GM12874 (cell line): Measurements from ENCODE around the gene SERPINB13.

Experiments used
- TF ChIP-seq, protein P1 (sequence below): IDR thresholded peaks from 2 replicates; pipeline ENCODE4 v1.5.1; 2011; ENCODE audit warnings: low read depth, mild to moderate bottlenecking, control low read depth, low read length, moderate library complexity; ENCODE audit not compliant: insufficient read depth

Gene SERPINB13

GRCh38 chr18:63603772-63604171 lies 16.6 kb downstream of the SERPINB13 start:
- TF ChIP-seq, protein P1, sequence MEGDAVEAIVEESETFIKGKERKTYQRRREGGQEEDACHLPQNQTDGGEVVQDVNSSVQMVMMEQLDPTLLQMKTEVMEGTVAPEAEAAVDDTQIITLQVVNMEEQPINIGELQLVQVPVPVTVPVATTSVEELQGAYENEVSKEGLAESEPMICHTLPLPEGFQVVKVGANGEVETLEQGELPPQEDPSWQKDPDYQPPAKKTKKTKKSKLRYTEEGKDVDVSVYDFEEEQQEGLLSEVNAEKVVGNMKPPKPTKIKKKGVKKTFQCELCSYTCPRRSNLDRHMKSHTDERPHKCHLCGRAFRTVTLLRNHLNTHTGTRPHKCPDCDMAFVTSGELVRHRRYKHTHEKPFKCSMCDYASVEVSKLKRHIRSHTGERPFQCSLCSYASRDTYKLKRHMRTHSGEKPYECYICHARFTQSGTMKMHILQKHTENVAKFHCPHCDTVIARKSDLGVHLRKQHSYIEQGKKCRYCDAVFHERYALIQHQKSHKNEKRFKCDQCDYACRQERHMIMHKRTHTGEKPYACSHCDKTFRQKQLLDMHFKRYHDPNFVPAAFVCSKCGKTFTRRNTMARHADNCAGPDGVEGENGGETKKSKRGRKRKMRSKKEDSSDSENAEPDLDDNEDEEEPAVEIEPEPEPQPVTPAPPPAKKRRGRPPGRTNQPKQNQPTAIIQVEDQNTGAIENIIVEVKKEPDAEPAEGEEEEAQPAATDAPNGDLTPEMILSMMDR, result no peak

DNA sequence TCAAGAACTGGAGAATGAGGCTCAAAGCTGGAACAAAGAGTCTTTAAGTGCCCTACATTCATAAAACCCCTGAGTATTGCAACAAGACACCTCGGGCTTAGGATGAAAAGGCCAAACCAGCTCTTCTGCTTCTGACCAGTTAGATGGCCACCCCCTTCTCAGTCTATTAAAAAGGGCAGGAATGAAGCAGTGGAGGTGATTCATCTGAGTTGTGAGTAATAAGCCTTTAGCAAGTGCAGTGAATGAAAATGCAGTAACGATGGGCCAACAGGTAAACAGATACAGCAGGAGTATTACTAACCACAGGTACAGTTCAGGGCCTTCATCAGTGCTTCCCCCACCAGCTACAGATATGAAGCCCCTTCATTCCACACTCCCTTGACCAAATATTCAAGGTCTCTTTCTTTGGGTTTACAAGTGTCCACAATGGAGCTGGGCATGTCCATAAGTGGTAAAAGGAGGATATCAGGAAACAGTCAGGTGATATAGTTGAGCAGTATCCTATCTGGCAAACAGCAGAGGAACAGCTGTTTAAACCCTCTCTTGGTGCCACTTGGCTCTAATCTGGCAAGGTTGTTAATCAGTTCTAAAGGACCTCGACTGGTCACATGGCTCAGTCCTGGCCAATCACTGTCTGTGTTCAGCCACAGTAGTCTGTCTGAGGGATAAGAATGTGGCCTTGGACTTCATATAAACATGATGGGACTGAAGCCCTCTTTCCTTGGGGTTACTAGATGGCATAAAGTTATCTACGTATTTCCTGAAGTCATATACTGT lies 17.8 kb downstream of the SERPINB13 start:
- TF ChIP-seq, protein P1, result no peak

DNA sequence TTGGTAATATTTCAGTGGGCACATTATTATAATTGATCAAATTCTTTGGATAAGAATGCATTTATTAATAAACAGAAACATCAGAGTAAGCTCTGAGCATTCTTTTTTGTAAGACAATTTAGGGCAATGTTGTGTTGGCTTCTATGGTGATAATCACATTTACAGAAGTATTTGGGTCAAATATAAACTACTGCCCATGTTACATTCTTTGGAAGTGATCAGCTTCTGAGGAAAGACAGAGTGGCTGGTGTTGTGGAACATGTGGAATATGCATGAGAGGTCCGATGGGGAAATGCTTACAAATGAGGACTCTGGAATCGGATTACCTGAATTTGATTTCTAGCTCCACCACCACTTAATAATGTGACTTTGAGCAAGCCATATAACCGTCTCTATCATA lies 19.4 kb downstream of the SERPINB13 start:
- TF ChIP-seq, protein P1, result no peak

DNA sequence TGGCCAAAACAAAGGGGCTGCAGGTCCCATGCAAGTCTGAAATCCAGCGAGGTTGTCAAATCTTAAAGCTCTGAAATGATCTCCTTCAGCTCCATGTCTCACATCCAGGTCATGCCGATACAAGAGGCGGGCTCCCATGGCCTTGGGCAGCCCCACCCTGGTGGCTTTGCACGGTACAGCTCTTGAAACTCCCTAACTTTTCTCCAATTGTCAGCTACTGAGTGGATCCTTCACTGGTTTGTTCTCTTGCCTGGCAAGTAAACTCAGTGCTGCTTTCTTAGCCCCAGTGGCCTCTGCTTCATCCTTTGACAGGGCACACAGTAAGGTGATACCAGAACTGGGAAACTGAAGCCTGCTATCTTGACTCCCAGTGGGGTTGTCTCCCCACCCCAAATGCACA lies 26.3 kb downstream of the SERPINB13 start:
- TF ChIP-seq, protein P1, result no peak

DNA sequence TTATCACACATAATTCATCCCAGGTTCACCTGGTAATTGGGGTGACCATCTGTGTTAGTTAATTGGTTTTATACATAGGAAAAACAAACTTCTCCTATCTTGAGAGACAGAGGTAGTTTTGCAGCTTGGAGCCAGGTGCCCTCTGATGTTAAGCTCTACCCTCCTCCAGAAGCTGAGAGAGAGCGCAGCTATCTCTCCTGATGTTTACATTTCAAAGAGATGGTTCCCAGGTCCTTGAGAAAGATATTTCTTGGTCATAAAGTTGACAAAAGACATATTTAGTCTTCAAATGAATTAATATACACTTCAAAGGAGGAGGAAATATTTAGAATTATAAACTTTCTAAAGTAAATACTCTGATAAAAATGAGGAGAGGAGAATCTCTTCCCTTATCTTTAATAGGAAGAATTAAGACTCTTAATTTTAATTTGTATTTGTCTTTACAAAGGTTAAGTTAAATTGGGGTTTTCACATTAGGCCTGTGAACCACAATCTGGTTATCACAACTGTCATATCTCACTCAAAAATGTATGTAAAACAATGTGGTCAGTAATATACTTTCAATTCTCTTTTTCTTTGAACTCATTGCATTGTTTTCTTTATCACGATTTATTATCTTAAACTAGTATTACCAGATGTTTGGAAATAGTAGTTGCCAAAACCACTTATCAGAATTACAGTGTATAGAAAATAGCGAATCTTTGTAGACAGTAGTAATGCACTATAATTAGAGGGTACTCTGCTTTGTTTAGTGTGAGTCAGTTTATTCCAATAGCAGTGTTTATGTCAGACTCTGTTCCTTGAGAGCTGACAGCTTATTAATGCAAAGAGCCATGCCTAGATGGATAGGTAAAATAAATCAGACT lies 30.1 kb downstream of the SERPINB13 start:
- TF ChIP-seq, protein P1, result no peak

DNA sequence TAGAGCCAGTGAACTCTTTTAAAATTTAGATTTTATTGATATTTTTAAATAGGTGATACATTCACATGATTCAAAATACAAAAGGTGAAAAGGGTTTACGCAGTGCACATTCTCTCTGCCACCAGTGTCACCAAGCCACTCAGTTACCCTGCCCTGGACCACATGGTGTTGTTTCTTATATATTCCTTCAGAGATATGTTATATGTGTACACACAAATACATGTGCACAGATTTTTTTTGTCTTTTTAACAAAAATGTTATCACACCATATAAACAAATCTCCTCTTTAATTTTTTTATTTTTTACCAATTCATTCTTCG lies 30.7 kb downstream of the SERPINB13 start:
- TF ChIP-seq, protein P1, result no peak

- TF ChIP-seq, protein P1, result no peak
These were observed 32.5 kb downstream of the SERPINB13 start for GRCh38 chr18:63619661-63620060.
